H1 (cell line): ENCODE data around the gene IFNG. TPM values are rescaled to one million over a fixed set of nuclear protein-coding genes. Genes with fewer than 3 reads are reported as not detected.
A peak's percentile ranks its signal among the peaks of the same experiment; 100 is the strongest.

Source experiments
- CTCF ChIA-PET: fragments of 300-600 bp; sonication (Branson Sonifier 250); formaldehyde crosslinking; loops from one replicate; lab custom pipeline; 2021; ENCODE audit not compliant: partially characterized antibody; lab: Charles Lee
- POLR2A ChIA-PET: fragments of 300-600 bp; sonication (Branson Sonifier 250); formaldehyde crosslinking; loops from one replicate; lab custom pipeline; 2021; ENCODE audit warnings: inconsistent platforms; ENCODE audit not compliant: partially characterized antibody; lab: Charles Lee
- DNase-seq, 2 experiments: peaks; one replicate each; pipeline versions ENCODE4 v3.0.0 to v3.0.0-alpha.2; 2010 to 2022; ENCODE audit warnings: low spot score in 2 of 2, low read depth in 1 of 2, mixed read lengths in 1 of 2
- FAIRE-seq: peaks from 2 replicates; lab custom pipeline; 2011; peaks lifted over from hg19 to GRCh38; lab: Jason Lieb, UNC
- H2AFZ ChIP-seq: 2 replicates; pipeline ENCODE4 v1.8.1; 2012; ENCODE audit warnings: low read length, inconsistent platforms
- H2AK5ac ChIP-seq: 2 replicates; pipeline ENCODE4 v1.6.1; 2013; ENCODE audit warnings: low read depth, low read length
- H2BK120ac ChIP-seq: replicated peaks from 2 replicates; pipeline ENCODE3; 2013; ENCODE audit warnings: low read depth, low read length, inconsistent platforms
- H2BK12ac ChIP-seq: 2 replicates; pipeline ENCODE4 v1.6.1; 2013; ENCODE audit warnings: low read depth, low read length
- H2BK15ac ChIP-seq: 2 replicates; pipeline ENCODE4 v1.6.1; 2013; ENCODE audit warnings: low read length
- H2BK20ac ChIP-seq: 2 replicates; pipeline ENCODE4 v1.6.1; 2013; ENCODE audit warnings: low read length
- H2BK5ac ChIP-seq: 2 replicates; pipeline ENCODE4 v1.6.1; 2013; ENCODE audit warnings: low read depth, low read length
- H3K14ac ChIP-seq: 2 replicates; pipeline ENCODE4 v1.6.1; 2013; ENCODE audit warnings: inconsistent platforms; ENCODE audit not compliant: insufficient read length
- H3K18ac ChIP-seq: 2 replicates; pipeline ENCODE4 v1.6.1; 2013; ENCODE audit warnings: low read length; ENCODE audit errors: extremely low read depth
- H3K23ac ChIP-seq: 2 replicates; pipeline ENCODE4 v1.6.1; 2013; ENCODE audit warnings: inconsistent platforms; ENCODE audit not compliant: insufficient read length
- H3K23me2 ChIP-seq: 2 replicates; pipeline ENCODE4 v1.6.1; 2013; ENCODE audit warnings: low read depth, low read length
- H3K27ac ChIP-seq: 2 replicates; pipeline ENCODE4 v1.6.1; 2011; ENCODE audit warnings: low read depth, low read length, inconsistent platforms
- H3K27me3 ChIP-seq, 4 experiments: replicated peaks in 1 of 4; 1 replicate in 1 of 4; 2 replicates in 3 of 4; pipeline versions ENCODE4 v1.6.1 to v1.8.1; 2011 to 2013; ENCODE audit warnings: low read length in 3 of 4, mild to moderate bottlenecking in 3 of 4, inconsistent platforms in 2 of 4, mixed read lengths in 2 of 4, moderate library complexity in 1 of 4; ENCODE audit not compliant: control insufficient read depth in 3 of 4, insufficient read depth in 3 of 4; ENCODE audit errors: extremely low read depth in 1 of 4
- H3K36me3 ChIP-seq, 4 experiments: 2 replicates each; pipeline versions ENCODE4 v1.6.1 to v1.8.1; 2011 to 2013; ENCODE audit warnings: mild to moderate bottlenecking in 4 of 4, low read length in 3 of 4, moderate library complexity in 2 of 4, control low read depth in 1 of 4, inconsistent platforms in 1 of 4; ENCODE audit not compliant: insufficient read depth in 4 of 4, control insufficient read depth in 2 of 4
- H3K4ac ChIP-seq: replicated peaks from 2 replicates; pipeline ENCODE3; 2013; ENCODE audit warnings: low read length, low read depth, mixed read lengths, inconsistent platforms; ENCODE audit not compliant: insufficient read length
- H3K4me1 ChIP-seq, 4 experiments: replicated peaks in 1 of 4; 1 replicate in 1 of 4; 2 replicates in 3 of 4; pipeline versions ENCODE4 v1.6.1 to v1.8.1; 2011 to 2013; ENCODE audit warnings: low read length in 3 of 4, inconsistent platforms in 2 of 4, mixed read lengths in 1 of 4; ENCODE audit not compliant: insufficient read depth in 4 of 4, control insufficient read depth in 3 of 4
- H3K4me2 ChIP-seq, 2 experiments: 2 replicates each; pipeline versions ENCODE4 v1.6.1 to v1.8.1; 2011 to 2013; ENCODE audit warnings: low read depth in 2 of 2, low read length in 2 of 2, control low read depth in 1 of 2, inconsistent platforms in 1 of 2, mild to moderate bottlenecking in 1 of 2; ENCODE audit not compliant: insufficient read depth in 1 of 2
- H3K4me3 ChIP-seq, 4 experiments: fragments of 200-600, 300-600 bp in 1 of 4; sonication (generic), shearing (Covaris generic), sonication (Bioruptor Twin) in 1 of 4; 2 replicates each; pipeline versions ENCODE4 v1.5.1 to v1.8.1; 2011 to 2016; ENCODE audit warnings: low read length in 4 of 4, low read depth in 3 of 4, control low read depth in 2 of 4, inconsistent platforms in 2 of 4, mild to moderate bottlenecking in 2 of 4, mixed read lengths in 1 of 4, moderate library complexity in 1 of 4; ENCODE audit not compliant: insufficient read depth in 2 of 4; ENCODE audit errors: extremely low read depth in 1 of 4
- H3K56ac ChIP-seq: replicated peaks from 2 replicates; pipeline ENCODE3; 2013; ENCODE audit warnings: low read depth, mild to moderate bottlenecking, mixed read lengths, low read length, inconsistent platforms; ENCODE audit not compliant: insufficient read length
- H3K79me1 ChIP-seq: 2 replicates; pipeline ENCODE4 v1.6.1; 2013; ENCODE audit warnings: low read depth, low read length, control low read depth
- H3K79me2 ChIP-seq, 2 experiments: 2 replicates each; pipeline versions ENCODE4 v1.6.1 to v1.8.1; 2012 to 2013; ENCODE audit warnings: low read length in 2 of 2, mild to moderate bottlenecking in 2 of 2, inconsistent platforms in 1 of 2; ENCODE audit not compliant: insufficient read depth in 2 of 2, control insufficient read depth in 1 of 2
- H3K9ac ChIP-seq, 4 experiments: replicated peaks in 1 of 4; 1 replicate in 1 of 4; 2 replicates in 3 of 4; pipeline versions ENCODE4 v1.6.1 to v1.8.1; 2011 to 2013; ENCODE audit warnings: low read depth in 3 of 4, low read length in 3 of 4, control low read depth in 2 of 4, mild to moderate bottlenecking in 2 of 4, moderate library complexity in 2 of 4, inconsistent platforms in 1 of 4; ENCODE audit errors: extremely low read depth in 1 of 4
- H3K9me3 ChIP-seq, 2 experiments: 2 replicates each; pipeline versions ENCODE4 v1.6.1 to v1.8.1; 2012 to 2013; ENCODE audit warnings: mild to moderate bottlenecking in 2 of 2, moderate library complexity in 2 of 2, control low read depth in 1 of 2, inconsistent platforms in 1 of 2, low read depth in 1 of 2, low read length in 1 of 2, mixed read lengths in 1 of 2; ENCODE audit not compliant: insufficient read depth in 2 of 2
- H4K20me1 ChIP-seq, 2 experiments: replicated peaks in 1 of 2; 2 replicates each; pipeline versions ENCODE3 to v1.8.1; 2011 to 2013; ENCODE audit warnings: inconsistent platforms in 2 of 2, low read length in 2 of 2, mild to moderate bottlenecking in 1 of 2; ENCODE audit not compliant: insufficient read depth in 2 of 2, control insufficient read depth in 1 of 2
- H4K5ac ChIP-seq: 2 replicates; pipeline ENCODE4 v1.6.1; 2013; ENCODE audit warnings: low read length, low read depth, mixed read lengths, inconsistent platforms; ENCODE audit not compliant: insufficient read length
- H4K8ac ChIP-seq: 2 replicates; pipeline ENCODE4 v1.8.0; 2013; ENCODE audit warnings: mild to moderate bottlenecking, moderate library complexity, low read length, inconsistent platforms; ENCODE audit not compliant: insufficient read depth; ENCODE audit errors: extremely low read depth
- H4K91ac ChIP-seq: replicated peaks from 2 replicates; pipeline ENCODE3; 2013; ENCODE audit warnings: low read length, mixed read lengths, inconsistent platforms; ENCODE audit not compliant: insufficient read length
- CBX8 ChIP-seq: fragments of 300-800, 300-1000 bp; sonication (generic); IDR thresholded peaks from 2 replicates; pipeline ENCODE4 v1.7.1; 2016; ENCODE audit warnings: low read depth, low read length, borderline replicate concordance
- GTF2F1 ChIP-seq: IDR thresholded peaks from 2 replicates; pipeline ENCODE4 v1.6.1; 2012; ENCODE audit warnings: low read depth, low read length, improper control_type of control experiment, borderline replicate concordance
- JUND ChIP-seq: IDR thresholded peaks from 2 replicates; pipeline ENCODE4 v1.6.1; 2011; ENCODE audit warnings: mild to moderate bottlenecking, improper control_type of control experiment, low read length
- SIRT6 ChIP-seq: IDR thresholded peaks from one replicate; pipeline ENCODE4 v1.7.1; 2012; ENCODE audit warnings: low read length, inconsistent platforms
- TCF12 ChIP-seq: IDR thresholded peaks from 2 replicates; pipeline ENCODE4 v1.6.1; 2011; ENCODE audit warnings: low read depth, mild to moderate bottlenecking, low read length
- WGBS, 2 experiments: shearing (Covaris generic) in 1 of 2; methylation state at CpG; one replicate each; pipeline versions ENCODE4 v1.1.6 to v1.1.7; 2013 to 2015; ENCODE audit warnings: low lambda C conversion rate in 2 of 2, mixed read lengths in 2 of 2, inconsistent platforms in 1 of 2, low coverage in 1 of 2, missing lambda C conversion rate in 1 of 2; ENCODE audit not compliant: insufficient replicate concordance in 2 of 2, insufficient coverage in 1 of 2, insufficient read length in 1 of 2; ENCODE audit errors: extremely low coverage in 1 of 2, missing lambda C conversion rate in 1 of 2; 5-methylcytosine and 5-hydroxymethylcytosine counted together
- polyA plus RNA-seq, 7 experiments: library from polyadenylated mRNA; depleted of rRNA in 3 of 7; stranded (reverse) in 5 of 7; unstranded in 2 of 7; fragments of >200 nt in 5 of 7; fragments of 200-250 nt in 2 of 7; gene quantifications; 1 replicate in 5 of 7; 2 replicates in 1 of 7; 4 replicates in 1 of 7; pipeline versions ENCODE4 v1.2.1 to v1.2.3, GENCODE V29; 2011 to 2013; ENCODE audit warnings: missing spikeins in 2 of 7, mixed read lengths in 2 of 7
- total RNA-seq: library from RNA; stranded (reverse); fragmentation: NEBNext Ultra II Directional; extraction: Animal tissue kit (Norgen Biotek cat#: 25700); gene quantifications from 2 replicates; pipeline ENCODE4 v1.2.1, GENCODE V29; 2021

The IFNG gene
- total and polyA plus RNA-seq, 2 of the 8 experiments (the other 6 are each of a cell fraction or from before 2014, with no cell fraction given) = not detected

DNA sequence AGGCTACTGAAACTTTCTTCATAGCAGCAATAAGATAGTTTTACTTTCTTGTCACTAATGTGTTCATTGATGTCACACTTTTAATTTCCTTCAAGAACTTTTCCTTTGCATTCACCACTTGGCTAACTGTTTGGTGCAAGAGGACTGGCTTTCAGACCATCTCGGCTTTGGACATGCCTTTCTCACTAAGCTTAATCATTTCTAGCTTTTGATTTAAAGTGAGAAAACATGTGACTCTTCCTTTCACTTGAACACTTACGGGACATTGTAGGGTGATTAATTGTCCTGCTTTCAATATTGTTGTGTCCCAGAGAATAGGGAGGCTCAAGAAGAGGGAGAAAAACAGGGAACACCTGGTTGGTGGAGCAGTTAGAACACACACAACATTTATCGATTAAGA lies 41.9 kb downstream of the IFNG start:
- no peak overlapping the region for H3K14ac ChIP-seq
- DNase-seq (no peak), FAIRE-seq (no peak)
- no peak overlapping the region for H2BK120ac ChIP-seq
- no peaks in the 10 kb centered on the region for H3K79me2 ChIP-seq
- 84% methylated on average over 3 of the region's 3 CpGs; no CpG with 5 or more reads in 1 of the 2 experiments for WGBS, 2 experiments
- H3K56ac ChIP-seq = no peak overlapping the region
- H2AK5ac ChIP-seq = no peak overlapping the region
- H3K36me3 ChIP-seq = no peaks in the 10 kb centered on the region
- no peak overlapping the region for H3K9ac ChIP-seq
- no peak overlapping the region for H3K18ac ChIP-seq
- no peaks in the 10 kb centered on the region; the same call in 1 of the 2 replicates for H3K23me2 ChIP-seq
- no peak overlapping the region for H2AFZ ChIP-seq
- H3K4ac ChIP-seq = no peak overlapping the region
- ChIA-PET POLR2A (no interaction called here), CTCF (interaction anchor here (0.7 to 1.4 kb wide), 6 partner anchors 9 to 200 kb away, joined by 3 to 5 read pairs (median 3); no protein-coding TSS in a partner anchor)
- no peaks in the 10 kb centered on the region for H3K27me3 ChIP-seq
- H2BK15ac ChIP-seq = no peak overlapping the region
- 0 out of 4 replicates have a peak overlapping the region, but pooled peaks of 1 of the 2 experiments have one; percentile 62 for H3K4me2 ChIP-seq
- H4K20me1 ChIP-seq = no peaks in the 10 kb centered on the region
- H4K8ac ChIP-seq = no peak overlapping the region
- no peaks in the 10 kb centered on the region for H3K9me3 ChIP-seq
- H3K23ac ChIP-seq = no peak overlapping the region
- TF ChIP-seq GTF2F1 = no peak
- no peak for TF ChIP-seq JUND
- TF ChIP-seq SIRT6 = no peak
- no peak for TF ChIP-seq CBX8
- no peak for TF ChIP-seq TCF12
- H3K27ac ChIP-seq = no peak overlapping the region
- H4K5ac ChIP-seq = no peak overlapping the region
- H3K4me3 ChIP-seq = no peak overlapping the region
- no peak overlapping the region; the same call in 1 of the 2 replicates for H2BK12ac ChIP-seq
- no peak overlapping the region for H2BK20ac ChIP-seq
- no peak overlapping the region for H2BK5ac ChIP-seq
- H3K4me1 ChIP-seq = peaks cover 0 to 5% (median 2%) of the 10 kb centered on the region in 4 experiments; a peak in 4 of 7 replicates
- H4K91ac ChIP-seq = no peak overlapping the region
- no peaks in the 10 kb centered on the region for H3K79me1 ChIP-seq
